NCI-H510A (cell line): ENCODE measurements around the gene AGFG1.
A peak's percentile ranks its signal among the peaks of the same experiment; 100 is the strongest.

Source experiments
- DNase-seq: peaks from one replicate; lab custom pipeline; 2025; lab: John Stamatoyannopoulos, UW

Gene AGFG1

GRCh38 chr2:227608561-227609338, 136.8 kb downstream of the AGFG1 start:
- peak; percentile 57 for DNase-seq

DNA sequence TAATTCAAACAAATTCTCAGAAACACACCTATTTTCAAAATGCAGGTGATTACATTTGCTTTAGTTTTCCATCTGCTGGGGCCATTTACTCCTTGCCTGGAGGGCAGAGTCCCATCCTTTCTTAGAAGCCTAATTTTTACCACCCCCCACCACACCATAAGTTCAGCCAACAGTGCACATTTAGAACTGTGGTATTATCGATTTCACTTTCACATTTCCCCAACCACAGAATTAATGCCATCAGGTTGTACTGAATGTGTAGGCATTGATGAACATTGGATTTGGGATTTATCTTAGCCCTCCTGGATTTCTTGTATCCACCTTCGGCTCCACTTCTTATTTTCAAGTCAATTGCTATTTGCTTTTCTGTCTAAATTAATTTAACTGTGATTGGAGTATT, 138.2 kb downstream of the AGFG1 start:
- no peak for DNase-seq
